HCT116 (cell line): ENCODE data around the gene KIF13A.

Experiments
- ATF3 ChIP-seq: IDR thresholded peaks from 2 replicates; pipeline ENCODE4 v1.6.1; 2012
- CTCF ChIP-seq, 3 experiments: fragments of 200-600 bp in 1 of 3; sonication (generic) in 1 of 3; IDR thresholded peaks in 2 of 3; conservative IDR thresholded peaks in 1 of 3; 2 replicates each; pipeline ENCODE4 v1.5.1; 2012 to 2017; ENCODE audit warnings: low read depth in 2 of 3, low read length in 2 of 3, antibody characterized with exemption in 1 of 3, borderline replicate concordance in 1 of 3, control low read depth in 1 of 3, mild to moderate bottlenecking in 1 of 3, mixed read lengths in 1 of 3, mixed run types in 1 of 3, moderate library complexity in 1 of 3; ENCODE audit not compliant: insufficient read depth in 1 of 3
- EZH2 ChIP-seq: fragments of 200-600 bp; sonication (generic); IDR thresholded peaks from 2 replicates; pipeline ENCODE4 v1.6.1; 2017; ENCODE audit warnings: antibody characterized with exemption, mixed run types
- EZH2phosphoT487 ChIP-seq: fragments of 200-600 bp; IDR thresholded peaks from 2 replicates; pipeline ENCODE4 v1.6.1; 2018; ENCODE audit warnings: antibody characterized with exemption, borderline replicate concordance
- JUND ChIP-seq: IDR thresholded peaks from 2 replicates; pipeline ENCODE4 v1.6.1; 2012
- POLR2A ChIP-seq: IDR thresholded peaks from 2 replicates; pipeline ENCODE4 v1.7.0; 2011; ENCODE audit warnings: borderline replicate concordance; ENCODE audit not compliant: insufficient read depth, insufficient read length; ENCODE audit errors: extremely low read depth
- POLR2AphosphoS5 ChIP-seq: IDR thresholded peaks from 2 replicates; pipeline ENCODE4 v1.6.1; 2011; ENCODE audit warnings: mild to moderate bottlenecking, low read depth, low read length, moderate library complexity
- RAD21 ChIP-seq: IDR thresholded peaks from 2 replicates; pipeline ENCODE4 v1.6.1; 2012; ENCODE audit warnings: low read depth, mild to moderate bottlenecking
- REST ChIP-seq: IDR thresholded peaks from 2 replicates; pipeline ENCODE4 v1.6.1; 2012; ENCODE audit warnings: low read depth
- SIN3A ChIP-seq: IDR thresholded peaks from 2 replicates; pipeline ENCODE4 v1.6.1; 2012; ENCODE audit warnings: low read depth
- SP1 ChIP-seq: IDR thresholded peaks from 2 replicates; pipeline ENCODE4 v1.6.1; 2012; ENCODE audit warnings: low read depth
- YY1 ChIP-seq: IDR thresholded peaks from 2 replicates; pipeline ENCODE4 v1.6.1; 2011; ENCODE audit warnings: low read length, low read depth, moderate library complexity, mild to moderate bottlenecking; ENCODE audit not compliant: insufficient replicate concordance; ENCODE audit errors: extremely low read depth

DNA sequence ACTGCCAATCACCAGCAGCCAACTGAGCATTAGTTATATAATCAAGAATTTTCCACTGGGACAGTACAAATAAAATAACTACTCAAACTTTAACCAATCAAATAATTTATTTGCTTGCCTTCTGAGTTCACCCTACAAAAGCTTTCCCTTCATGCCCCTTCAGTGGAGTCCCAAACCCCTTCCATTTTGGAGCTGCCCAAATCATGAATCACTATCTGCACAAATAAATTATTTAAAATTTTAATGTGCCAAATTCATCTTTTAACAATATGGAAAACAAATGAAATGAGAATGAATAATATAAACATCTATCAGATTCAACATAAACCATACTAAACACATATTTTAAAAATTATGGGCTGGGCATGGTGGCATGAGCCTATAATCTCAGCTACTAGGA, 85.9 kb downstream of the KIF13A start:
- no peak for TF ChIP-seq CTCF (IDR thresholded peaks at IDR 0.05 in 2 of 3, conservative IDR thresholded peaks at IDR 0.05 in 1 of 3; ENCODE audit: borderline replicate concordance in 1 of 3, insufficient read depth in 1 of 3, low read depth in 2 of 3, low read length in 2 of 3)
- no peak for TF ChIP-seq SIN3A
- no peak for TF ChIP-seq SP1
- TF ChIP-seq POLR2AphosphoS5, result no peak
- no peak for TF ChIP-seq EZH2
- TF ChIP-seq REST, result no peak
- TF ChIP-seq EZH2phosphoT487, result no peak
- TF ChIP-seq YY1, result no peak
- no peak for TF ChIP-seq POLR2A
- no peak for TF ChIP-seq JUND
- TF ChIP-seq RAD21, result no peak
- no peak for TF ChIP-seq ATF3
